ENCODE results near the gene C2orf42.

GRCh38 chr2:70161069-70161534 lies 29.7 kb downstream of the C2orf42 start:
- TF ChIP-seq, protein P1, sequence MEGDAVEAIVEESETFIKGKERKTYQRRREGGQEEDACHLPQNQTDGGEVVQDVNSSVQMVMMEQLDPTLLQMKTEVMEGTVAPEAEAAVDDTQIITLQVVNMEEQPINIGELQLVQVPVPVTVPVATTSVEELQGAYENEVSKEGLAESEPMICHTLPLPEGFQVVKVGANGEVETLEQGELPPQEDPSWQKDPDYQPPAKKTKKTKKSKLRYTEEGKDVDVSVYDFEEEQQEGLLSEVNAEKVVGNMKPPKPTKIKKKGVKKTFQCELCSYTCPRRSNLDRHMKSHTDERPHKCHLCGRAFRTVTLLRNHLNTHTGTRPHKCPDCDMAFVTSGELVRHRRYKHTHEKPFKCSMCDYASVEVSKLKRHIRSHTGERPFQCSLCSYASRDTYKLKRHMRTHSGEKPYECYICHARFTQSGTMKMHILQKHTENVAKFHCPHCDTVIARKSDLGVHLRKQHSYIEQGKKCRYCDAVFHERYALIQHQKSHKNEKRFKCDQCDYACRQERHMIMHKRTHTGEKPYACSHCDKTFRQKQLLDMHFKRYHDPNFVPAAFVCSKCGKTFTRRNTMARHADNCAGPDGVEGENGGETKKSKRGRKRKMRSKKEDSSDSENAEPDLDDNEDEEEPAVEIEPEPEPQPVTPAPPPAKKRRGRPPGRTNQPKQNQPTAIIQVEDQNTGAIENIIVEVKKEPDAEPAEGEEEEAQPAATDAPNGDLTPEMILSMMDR (conservative IDR thresholded peaks at IDR 0.05; ENCODE audit: low read depth, low read length), result no peak
- no peak for TF ChIP-seq MXI1 (IDR thresholded peaks at IDR 0.05; ENCODE audit: borderline replicate concordance, low read depth, low read length)
- no peak for TF ChIP-seq POLR2A (IDR thresholded peaks at IDR 0.05; ENCODE audit: low read depth, low read length)
- TF ChIP-seq, protein P2, sequence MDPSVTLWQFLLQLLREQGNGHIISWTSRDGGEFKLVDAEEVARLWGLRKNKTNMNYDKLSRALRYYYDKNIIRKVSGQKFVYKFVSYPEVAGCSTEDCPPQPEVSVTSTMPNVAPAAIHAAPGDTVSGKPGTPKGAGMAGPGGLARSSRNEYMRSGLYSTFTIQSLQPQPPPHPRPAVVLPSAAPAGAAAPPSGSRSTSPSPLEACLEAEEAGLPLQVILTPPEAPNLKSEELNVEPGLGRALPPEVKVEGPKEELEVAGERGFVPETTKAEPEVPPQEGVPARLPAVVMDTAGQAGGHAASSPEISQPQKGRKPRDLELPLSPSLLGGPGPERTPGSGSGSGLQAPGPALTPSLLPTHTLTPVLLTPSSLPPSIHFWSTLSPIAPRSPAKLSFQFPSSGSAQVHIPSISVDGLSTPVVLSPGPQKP (IDR thresholded peaks at IDR 0.05; ENCODE audit: borderline replicate concordance, low read depth, low read length), result no peak
- TF ChIP-seq RCOR1 (IDR thresholded peaks at IDR 0.05; ENCODE audit: insufficient replicate concordance, low read length), result no peak
- no peak for TF ChIP-seq CEBPB (IDR thresholded peaks at IDR 0.05; ENCODE audit: low read depth, low read length)
- no peak for TF ChIP-seq BHLHE40 (IDR thresholded peaks at IDR 0.05; ENCODE audit: low read depth, low read length)
- no peak for TF ChIP-seq RAD21 (IDR thresholded peaks at IDR 0.05; ENCODE audit: low read length)
- TF ChIP-seq USF2 (IDR thresholded peaks at IDR 0.05; ENCODE audit: low read depth, low read length), result no peak
- no peak for TF ChIP-seq RFX5 (IDR thresholded peaks at IDR 0.05; ENCODE audit: low read depth, low read length)
- no peak for TF ChIP-seq MAZ (IDR thresholded peaks at IDR 0.05; ENCODE audit: borderline replicate concordance, low read depth, low read length)
- TF ChIP-seq CHD1 (IDR thresholded peaks at IDR 0.05; ENCODE audit: low read depth, low read length), result no peak
- no peak for TF ChIP-seq MAFK (IDR thresholded peaks at IDR 0.05; ENCODE audit: low read depth, low read length)
- TF ChIP-seq SMC3 (IDR thresholded peaks at IDR 0.05; ENCODE audit: low read depth, low read length), result no peak
